ENCODE measurements around the gene CIDEA. TPM values are rescaled to one million over a fixed set of nuclear protein-coding genes. Genes with fewer than 3 reads are reported as not detected.

Gene CIDEA
- total and polyA plus RNA-seq, 3 experiments from 2014 or later = not detected

DNA sequence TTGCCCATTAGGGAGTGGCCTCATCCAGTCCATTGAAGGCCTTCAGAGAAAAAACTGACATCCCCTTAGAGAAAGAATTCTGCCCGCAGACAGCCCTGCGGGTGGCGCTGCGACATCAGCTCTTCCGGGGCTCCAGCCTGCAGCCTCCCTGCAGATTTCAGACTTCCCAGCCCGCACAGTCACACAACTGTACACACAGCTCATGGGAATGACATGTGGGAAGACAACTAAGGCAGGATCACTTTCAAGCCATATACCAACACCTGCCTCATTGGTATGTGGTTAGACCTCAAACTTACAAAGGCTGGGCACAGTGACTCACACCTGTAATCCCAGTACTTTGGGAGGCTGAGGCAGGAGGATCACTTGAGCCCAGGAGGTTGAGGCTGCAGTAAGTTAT, 29.1 kb downstream of the CIDEA start:
- ChIA-PET CTCF (interaction anchor here (0.5 kb wide), 1 partner anchor 109 kb away, joined by 3 read pairs; no protein-coding TSS in a partner anchor), POLR2A (no interaction called here)
- Histone ChIP-seq H3K27me3 (ENCODE audit: insufficient read depth, low read length, poor library complexity, severe bottlenecking) (no peaks in the 10 kb centered on the region), H3K4me1 (ENCODE audit: insufficient read depth, low read length) (no peaks in the 10 kb centered on the region), H3K9me3 (ENCODE audit: low read length) (no peaks in the 10 kb centered on the region), H3K27ac (ENCODE audit: low read depth, low read length) (no peak overlapping the region), H3K4me3 (ENCODE audit: low read length) (no peak overlapping the region), H3K36me3 (ENCODE audit: insufficient read depth, low read length) (no peaks in the 10 kb centered on the region)
- Mint-ChIP-seq H3K36me3 (no peaks in the 10 kb centered on the region), H3K27ac (no peak overlapping the region), H3K4me1 (no peaks in the 10 kb centered on the region), H3K4me3 (no peak overlapping the region), H3K27me3 (peaks cover 18% of the 10 kb centered on the region in 2 donors), H3K9me3 (no peaks in the 10 kb centered on the region)
- no peak for DNase-seq

- POLR2A ChIA-PET = no interaction called here
- CTCF ChIA-PET = interaction anchor here (0.5 to 0.9 kb wide), 2 partner anchors 17 to 109 kb away, joined by 3 read pairs; no protein-coding TSS in a partner anchor
- Histone ChIP-seq H3K36me3 (ENCODE audit: insufficient read depth, low read length) (no peaks in the 10 kb centered on the region), H3K4me1 (ENCODE audit: insufficient read depth, low read length) (no peaks in the 10 kb centered on the region), H3K9me3 (ENCODE audit: low read length) (no peaks in the 10 kb centered on the region), H3K4me3 (ENCODE audit: low read length) (no peak overlapping the region), H3K27ac (ENCODE audit: low read depth, low read length) (no peak overlapping the region), H3K27me3 (ENCODE audit: insufficient read depth, low read length, poor library complexity, severe bottlenecking) (no peaks in the 10 kb centered on the region)
- DNase-seq = no peak
- H3K27ac Mint-ChIP-seq = no peak overlapping the region
- H3K9me3 Mint-ChIP-seq = no peaks in the 10 kb centered on the region
- no peak overlapping the region for H3K4me3 Mint-ChIP-seq
- H3K4me1 Mint-ChIP-seq = no peaks in the 10 kb centered on the region
- peaks cover 20 to 22% of the 10 kb centered on the region in 2 donors for H3K27me3 Mint-ChIP-seq
- H3K36me3 Mint-ChIP-seq = no peaks in the 10 kb centered on the region
Measured at GRCh38 chr18:12283666-12284065, 29.5 kb downstream of the CIDEA start.

GRCh38 chr18:12287131-12287681, 33.0 kb downstream of the CIDEA start:
- ChIA-PET CTCF (interaction anchor here (2.2 kb wide), 1 partner anchor 15 kb away, joined by 7 read pairs; no protein-coding TSS in a partner anchor), POLR2A (no interaction called here)
- no peak overlapping the region for H3K4me3 Mint-ChIP-seq
- DNase-seq = no peak
- no peaks in the 10 kb centered on the region for H3K9me3 Mint-ChIP-seq
- no peak overlapping the region for H3K27ac ChIP-seq (ENCODE audit: low read depth, low read length)
- H3K4me3 ChIP-seq (ENCODE audit: low read length) = no peak overlapping the region
- no peaks in the 10 kb centered on the region for H3K36me3 ChIP-seq (ENCODE audit: insufficient read depth, low read length)
- H3K27ac Mint-ChIP-seq = no peak overlapping the region
- H3K27me3 ChIP-seq (ENCODE audit: insufficient read depth, low read length, poor library complexity, severe bottlenecking) = no peaks in the 10 kb centered on the region
- H3K4me1 ChIP-seq (ENCODE audit: insufficient read depth, low read length) = no peaks in the 10 kb centered on the region
- H3K36me3 Mint-ChIP-seq = no peaks in the 10 kb centered on the region
- no peaks in the 10 kb centered on the region for H3K9me3 ChIP-seq (ENCODE audit: low read length)
- no peaks in the 10 kb centered on the region for H3K4me1 Mint-ChIP-seq
- peaks cover 35 to 40% of the 10 kb centered on the region in 2 donors for H3K27me3 Mint-ChIP-seq

GRCh38 chr18:12287684-12288402, 33.7 kb downstream of the CIDEA start:
- no peaks in the 10 kb centered on the region for H3K36me3 Mint-ChIP-seq
- no peak for DNase-seq
- ChIA-PET POLR2A (no interaction called here), CTCF (interaction anchor here (2.2 kb wide), 1 partner anchor 15 kb away, joined by 7 read pairs; no protein-coding TSS in a partner anchor)
- no peaks in the 10 kb centered on the region for H3K4me1 Mint-ChIP-seq
- H3K4me3 Mint-ChIP-seq = no peak overlapping the region
- H3K27ac Mint-ChIP-seq = no peak overlapping the region
- Histone ChIP-seq H3K9me3 (ENCODE audit: low read length) (no peaks in the 10 kb centered on the region), H3K36me3 (ENCODE audit: insufficient read depth, low read length) (no peaks in the 10 kb centered on the region), H3K27me3 (ENCODE audit: insufficient read depth, low read length, poor library complexity, severe bottlenecking) (no peaks in the 10 kb centered on the region), H3K4me3 (ENCODE audit: low read length) (no peak overlapping the region), H3K4me1 (ENCODE audit: insufficient read depth, low read length) (no peaks in the 10 kb centered on the region), H3K27ac (ENCODE audit: low read depth, low read length) (no peak overlapping the region)
- H3K9me3 Mint-ChIP-seq = no peaks in the 10 kb centered on the region
- peaks cover 36 to 37% of the 10 kb centered on the region in 2 donors for H3K27me3 Mint-ChIP-seq

DNA sequence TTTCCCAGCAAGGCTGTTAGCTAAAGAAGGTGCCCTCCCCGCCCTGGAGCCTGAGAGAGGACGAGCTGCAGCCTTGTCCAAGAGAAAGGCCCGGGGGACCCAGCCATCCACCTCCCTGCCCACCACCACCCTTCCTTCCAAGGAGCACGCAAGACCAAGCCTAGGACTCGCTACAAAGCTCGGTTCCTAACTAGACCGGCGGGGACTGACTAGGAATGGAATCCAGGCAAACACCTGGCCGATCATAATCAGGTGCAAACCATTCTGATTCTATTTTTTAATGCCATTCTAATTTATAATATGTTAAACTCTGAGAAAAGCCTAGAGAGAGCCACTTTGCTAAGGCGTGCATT, 34.2 kb downstream of the CIDEA start:
- H3K36me3 Mint-ChIP-seq = no peaks in the 10 kb centered on the region
- Histone ChIP-seq H3K27me3 (ENCODE audit: insufficient read depth, low read length, poor library complexity, severe bottlenecking) (no peaks in the 10 kb centered on the region), H3K27ac (ENCODE audit: low read depth, low read length) (no peak overlapping the region), H3K36me3 (ENCODE audit: insufficient read depth, low read length) (no peaks in the 10 kb centered on the region), H3K4me3 (ENCODE audit: low read length) (no peak overlapping the region), H3K4me1 (ENCODE audit: insufficient read depth, low read length) (no peaks in the 10 kb centered on the region), H3K9me3 (ENCODE audit: low read length) (no peaks in the 10 kb centered on the region)
- POLR2A ChIA-PET = no interaction called here
- H3K27me3 Mint-ChIP-seq = peaks cover 36 to 40% of the 10 kb centered on the region in 2 donors
- H3K4me1 Mint-ChIP-seq = no peaks in the 10 kb centered on the region
- H3K27ac Mint-ChIP-seq = no peak overlapping the region
- CTCF ChIA-PET = interaction anchor here (2.2 kb wide), 1 partner anchor 16 kb away, joined by 7 read pairs; no protein-coding TSS in a partner anchor
- H3K9me3 Mint-ChIP-seq = no peaks in the 10 kb centered on the region
- no peak for DNase-seq
- no peak overlapping the region for H3K4me3 Mint-ChIP-seq

GRCh38 chr18:12290086-12290485, 35.9 kb downstream of the CIDEA start:
- ChIA-PET POLR2A (no interaction called here), CTCF (no interaction called here)
- Mint-ChIP-seq H3K9me3 (no peaks in the 10 kb centered on the region), H3K4me1 (no peaks in the 10 kb centered on the region), H3K36me3 (no peaks in the 10 kb centered on the region), H3K4me3 (no peak overlapping the region), H3K27me3 (peaks cover 29 to 40% of the 10 kb centered on the region in 2 donors), H3K27ac (no peak overlapping the region)
- no peaks in the 10 kb centered on the region for H3K9me3 ChIP-seq (ENCODE audit: low read length)
- no peaks in the 10 kb centered on the region for H3K4me1 ChIP-seq (ENCODE audit: insufficient read depth, low read length)
- no peak for DNase-seq
- no peak overlapping the region for H3K27ac ChIP-seq (ENCODE audit: low read depth, low read length)
- no peaks in the 10 kb centered on the region for H3K36me3 ChIP-seq (ENCODE audit: insufficient read depth, low read length)
- H3K27me3 ChIP-seq (ENCODE audit: insufficient read depth, low read length, poor library complexity, severe bottlenecking) = no peaks in the 10 kb centered on the region
- H3K4me3 ChIP-seq (ENCODE audit: low read length) = no peak overlapping the region

GRCh38 chr18:12291161-12291560, 37.0 kb downstream of the CIDEA start:
- Mint-ChIP-seq H3K4me3 (no peak overlapping the region), H3K36me3 (no peaks in the 10 kb centered on the region), H3K27me3 (peaks cover 26 to 40% of the 10 kb centered on the region in 2 donors), H3K9me3 (no peaks in the 10 kb centered on the region), H3K4me1 (no peaks in the 10 kb centered on the region), H3K27ac (no peak overlapping the region)
- Histone ChIP-seq H3K9me3 (ENCODE audit: low read length) (no peaks in the 10 kb centered on the region), H3K36me3 (ENCODE audit: insufficient read depth, low read length) (no peaks in the 10 kb centered on the region), H3K4me3 (ENCODE audit: low read length) (no peak overlapping the region), H3K27ac (ENCODE audit: low read depth, low read length) (no peak overlapping the region), H3K4me1 (ENCODE audit: insufficient read depth, low read length) (no peaks in the 10 kb centered on the region), H3K27me3 (ENCODE audit: insufficient read depth, low read length, poor library complexity, severe bottlenecking) (no peaks in the 10 kb centered on the region)
- ChIA-PET CTCF (interaction anchor here (1.4 kb wide), 1 partner anchor 19 kb away, joined by 3 read pairs; no protein-coding TSS in a partner anchor), POLR2A (no interaction called here)
- no peak for DNase-seq

- H3K4me3 Mint-ChIP-seq = no peak overlapping the region
- Histone ChIP-seq H3K27ac (ENCODE audit: low read depth, low read length) (no peak overlapping the region), H3K27me3 (ENCODE audit: insufficient read depth, low read length, poor library complexity, severe bottlenecking) (no peaks in the 10 kb centered on the region), H3K4me3 (ENCODE audit: low read length) (no peak overlapping the region), H3K4me1 (ENCODE audit: insufficient read depth, low read length) (no peaks in the 10 kb centered on the region), H3K9me3 (ENCODE audit: low read length) (no peaks in the 10 kb centered on the region), H3K36me3 (ENCODE audit: insufficient read depth, low read length) (no peaks in the 10 kb centered on the region)
- ChIA-PET CTCF (interaction anchor here (1.4 kb wide), 1 partner anchor 19 kb away, joined by 3 read pairs; no protein-coding TSS in a partner anchor), POLR2A (no interaction called here)
- DNase-seq = no peak
- H3K36me3 Mint-ChIP-seq = no peaks in the 10 kb centered on the region
- no peaks in the 10 kb centered on the region for H3K9me3 Mint-ChIP-seq
- H3K4me1 Mint-ChIP-seq = no peaks in the 10 kb centered on the region
- H3K27me3 Mint-ChIP-seq = peaks cover 26 to 40% of the 10 kb centered on the region in 2 donors
- H3K27ac Mint-ChIP-seq = no peak overlapping the region
Measured at GRCh38 chr18:12291690-12292089, 37.5 kb downstream of the CIDEA start.

Data from CD8-positive, alpha-beta memory T cell (primary cell).